K562 (cell line): Measurements from ENCODE around the gene PXN. TPM values are rescaled to one million over a fixed set of nuclear protein-coding genes. Genes with fewer than 3 reads are reported as not detected.

Source experiments
- ADNP ChIP-seq: fragments of 200-800 bp; sonication (Bioruptor generic); IDR thresholded peaks from 2 replicates; pipeline ENCODE4 v1.6.1; 2016; ENCODE audit warnings: missing genetic modification characterization, missing compliant biosample characterization
- FOXJ3 ChIP-seq: sonication (generic); formaldehyde crosslinking; IDR thresholded peaks from 2 replicates; pipeline ENCODE4 v1.4.0; 2020; ENCODE audit warnings: mild to moderate bottlenecking, missing genetic modification reagents
- HDAC8 ChIP-seq: fragments of 450-650 bp; IDR thresholded peaks from 2 replicates; pipeline ENCODE4 v1.6.1; 2016; ENCODE audit warnings: mild to moderate bottlenecking, missing genetic modification characterization, moderate library complexity, missing compliant biosample characterization
- HIVEP1 ChIP-seq: fragments of 250-450 bp; sonication (Bioruptor Pico); IDR thresholded peaks from 2 replicates; pipeline ENCODE4 v1.4.0; 2020; ENCODE audit warnings: mild to moderate bottlenecking
- MAZ ChIP-seq, 2 experiments: fragments of 450-650 bp in 1 of 2; sonication (generic) in 1 of 2; formaldehyde crosslinking; IDR thresholded peaks in 1 of 2; conservative IDR thresholded peaks in 1 of 2; 2 replicates each; pipeline versions ENCODE4 v1.4.0 to v1.5.0; 2020; ENCODE audit warnings: mild to moderate bottlenecking in 1 of 2, missing genetic modification reagents in 1 of 2
- MYC ChIP-seq, 2 experiments: fragments of 250-450 bp in 1 of 2; sonication (Bioruptor Pico) in 1 of 2; IDR thresholded peaks; 2 replicates each; pipeline versions ENCODE4 v1.5.1 to v1.6.1; 2012 to 2021; ENCODE audit warnings: low read depth in 2 of 2, borderline replicate concordance in 1 of 2, improper control_type of control experiment in 1 of 2, low read length in 1 of 2, mild to moderate bottlenecking in 1 of 2, moderate library complexity in 1 of 2
- PHTF2 ChIP-seq: fragments of 250-450 bp; sonication (Bioruptor Pico); IDR thresholded peaks from 2 replicates; pipeline ENCODE4 v1.5.0; 2021; ENCODE audit warnings: mild to moderate bottlenecking
- POLR2A ChIP-seq: fragments of 450-650 bp; conservative IDR thresholded peaks from 2 replicates; pipeline ENCODE4 v1.6.1; 2016
- TRIM28 ChIP-seq: fragments of 450-650 bp; IDR thresholded peaks from 2 replicates; pipeline ENCODE4 v1.6.1; 2017
- ZSCAN29 ChIP-seq: fragments of 450-650 bp; IDR thresholded peaks from 2 replicates; pipeline ENCODE4 v1.6.1; 2017
- polyA plus RNA-seq, 8 experiments: library from polyadenylated mRNA; depleted of rRNA in 4 of 8; stranded (reverse) in 5 of 8; unstranded in 3 of 8; fragments of >200 nt; fragmentation: Nextera tagmentation in 2 of 8; fragmentation: Illumina TruSeq in 1 of 8; extraction: Ambion mirVana in 2 of 8; extraction: Trizol in 1 of 8; gene quantifications; 2 replicates each; pipeline versions ENCODE4 v1.2.1 to v1.2.3, GENCODE V29; 2011 to 2014; ENCODE audit warnings: inconsistent platforms in 1 of 8, missing spikeins in 1 of 8
- total RNA-seq, 7 experiments: library from RNA; depleted of rRNA in 6 of 7; stranded (reverse); fragments of >200 nt in 6 of 7; fragmentation: Illumina TruSeq in 2 of 7; extraction: Trizol in 2 of 7; gene quantifications; 2 replicates each; pipeline versions ENCODE4 v1.2.1 to v1.2.3, GENCODE V29; 2011 to 2021; ENCODE audit warnings: low replicate concordance in 1 of 7
- TF ChIP-seq, protein P1 (sequence below): sonication (generic); formaldehyde crosslinking; IDR thresholded peaks from 2 replicates; pipeline ENCODE4 v1.8.1; 2023; ENCODE audit warnings: mild to moderate bottlenecking, missing genetic modification reagents
- TF ChIP-seq, protein P2 (sequence below): IDR thresholded peaks from 2 replicates; pipeline ENCODE4 v1.6.1; 2014; ENCODE audit warnings: antibody characterized with exemption
- TF ChIP-seq, protein P3 (sequence below): fragments of 450-650 bp; IDR thresholded peaks from 2 replicates; pipeline ENCODE4 v1.6.1; 2016; ENCODE audit warnings: borderline replicate concordance
- TF ChIP-seq, protein P4 (sequence below), 2 experiments: IDR thresholded peaks; 2 replicates each; pipeline ENCODE4 v1.6.1; 2012; ENCODE audit warnings: improper control_type of control experiment in 2 of 2, low read depth in 2 of 2, low read length in 2 of 2, borderline replicate concordance in 1 of 2
- TF ChIP-seq, protein P5 (sequence below): fragments of 250-450 bp; sonication (Bioruptor Pico); IDR thresholded peaks from 2 replicates; pipeline ENCODE4 v1.5.0; 2020; ENCODE audit warnings: mild to moderate bottlenecking
- TF ChIP-seq, protein P6 (sequence below): fragments of 250-450 bp; sonication (Bioruptor Pico); IDR thresholded peaks from 2 replicates; pipeline ENCODE4 v1.8.0; 2022; ENCODE audit warnings: inconsistent platforms, mild to moderate bottlenecking, moderate library complexity, borderline replicate concordance

Gene PXN
- total and polyA plus RNA-seq, 9 of the 15 experiments (the other 6 are each of a cell fraction or from before 2014, with no cell fraction given), result 4.0 to 74.1 (median 18.6) TPM

DNA sequence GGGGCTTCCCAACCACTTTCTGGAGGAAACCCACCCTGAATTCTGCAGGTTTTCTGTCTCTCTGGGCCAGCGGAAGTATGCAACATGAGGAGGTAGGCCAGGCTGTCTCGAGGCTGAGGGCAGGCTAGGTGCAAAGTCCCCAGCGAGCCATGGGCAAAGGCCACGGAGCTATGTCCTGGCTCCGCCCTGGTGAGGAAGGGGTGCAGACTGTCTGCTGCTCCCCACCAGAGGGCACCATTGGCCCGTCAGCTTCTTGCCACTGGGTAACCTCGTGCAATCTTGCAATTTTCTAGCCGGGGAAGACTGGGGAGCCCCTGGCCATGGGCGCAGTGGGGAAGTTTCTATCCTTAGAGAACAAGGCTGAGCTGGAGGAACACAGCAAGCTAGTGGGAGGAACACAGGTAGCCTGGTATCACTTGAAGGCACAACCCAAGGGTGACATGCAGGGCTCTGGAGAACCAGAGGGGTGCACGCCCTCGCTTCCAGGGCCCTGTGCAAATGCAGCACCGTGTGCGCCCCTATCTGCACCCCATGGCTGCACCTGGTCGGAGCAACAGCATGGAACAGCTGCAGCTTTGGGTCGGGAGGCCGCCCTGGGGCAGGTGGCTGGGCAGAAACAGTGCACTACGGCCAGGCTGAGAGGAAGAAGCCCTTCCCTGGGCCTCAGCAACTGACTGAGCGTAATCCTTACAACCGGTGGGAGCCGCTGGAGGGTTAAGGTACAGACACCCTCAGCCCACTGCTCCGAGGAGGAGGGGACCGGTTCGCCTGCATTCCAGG, 37.0 kb downstream of the PXN start (continued):
- TF ChIP-seq, protein P1, sequence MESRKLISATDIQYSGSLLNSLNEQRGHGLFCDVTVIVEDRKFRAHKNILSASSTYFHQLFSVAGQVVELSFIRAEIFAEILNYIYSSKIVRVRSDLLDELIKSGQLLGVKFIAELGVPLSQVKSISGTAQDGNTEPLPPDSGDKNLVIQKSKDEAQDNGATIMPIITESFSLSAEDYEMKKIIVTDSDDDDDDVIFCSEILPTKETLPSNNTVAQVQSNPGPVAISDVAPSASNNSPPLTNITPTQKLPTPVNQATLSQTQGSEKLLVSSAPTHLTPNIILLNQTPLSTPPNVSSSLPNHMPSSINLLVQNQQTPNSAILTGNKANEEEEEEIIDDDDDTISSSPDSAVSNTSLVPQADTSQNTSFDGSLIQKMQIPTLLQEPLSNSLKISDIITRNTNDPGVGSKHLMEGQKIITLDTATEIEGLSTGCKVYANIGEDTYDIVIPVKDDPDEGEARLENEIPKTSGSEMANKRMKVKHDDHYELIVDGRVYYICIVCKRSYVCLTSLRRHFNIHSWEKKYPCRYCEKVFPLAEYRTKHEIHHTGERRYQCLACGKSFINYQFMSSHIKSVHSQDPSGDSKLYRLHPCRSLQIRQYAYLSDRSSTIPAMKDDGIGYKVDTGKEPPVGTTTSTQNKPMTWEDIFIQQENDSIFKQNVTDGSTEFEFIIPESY, result peak; percentile 27; the same call in 1 of the 2 replicates
- TF ChIP-seq ZSCAN29 (no peak), MYC (IDR thresholded peaks at IDR 0.05; ENCODE audit: low read depth, low read length) (peak; percentile 92), MYC (CRISPR knock-in tag; IDR thresholded peaks at IDR 0.05; ENCODE audit: borderline replicate concordance, low read depth) (no peak), TRIM28 (0 out of 2 replicates have a peak, but pooled peaks have one; percentile 33), MAZ (CRISPR knock-in tag; conservative IDR thresholded peaks at IDR 0.05 in 1 of 2, IDR thresholded peaks at IDR 0.05 in 1 of 2) (peak; percentile 50 to 69), HIVEP1 (CRISPR knock-in tag) (0 out of 2 replicates have a peak, but pooled peaks have one; percentile 15), HDAC8 (tag) (no peak), PHTF2 (no peak), FOXJ3 (CRISPR knock-in tag) (no peak), ADNP (tag) (no peak), POLR2A (no peak)
- TF ChIP-seq, protein P2, sequence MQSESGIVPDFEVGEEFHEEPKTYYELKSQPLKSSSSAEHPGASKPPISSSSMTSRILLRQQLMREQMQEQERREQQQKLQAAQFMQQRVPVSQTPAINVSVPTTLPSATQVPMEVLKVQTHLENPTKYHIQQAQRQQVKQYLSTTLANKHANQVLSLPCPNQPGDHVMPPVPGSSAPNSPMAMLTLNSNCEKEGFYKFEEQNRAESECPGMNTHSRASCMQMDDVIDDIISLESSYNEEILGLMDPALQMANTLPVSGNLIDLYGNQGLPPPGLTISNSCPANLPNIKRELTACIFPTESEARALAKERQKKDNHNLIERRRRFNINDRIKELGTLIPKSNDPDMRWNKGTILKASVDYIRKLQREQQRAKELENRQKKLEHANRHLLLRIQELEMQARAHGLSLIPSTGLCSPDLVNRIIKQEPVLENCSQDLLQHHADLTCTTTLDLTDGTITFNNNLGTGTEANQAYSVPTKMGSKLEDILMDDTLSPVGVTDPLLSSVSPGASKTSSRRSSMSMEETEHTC, result no peak
- TF ChIP-seq, protein P3, sequence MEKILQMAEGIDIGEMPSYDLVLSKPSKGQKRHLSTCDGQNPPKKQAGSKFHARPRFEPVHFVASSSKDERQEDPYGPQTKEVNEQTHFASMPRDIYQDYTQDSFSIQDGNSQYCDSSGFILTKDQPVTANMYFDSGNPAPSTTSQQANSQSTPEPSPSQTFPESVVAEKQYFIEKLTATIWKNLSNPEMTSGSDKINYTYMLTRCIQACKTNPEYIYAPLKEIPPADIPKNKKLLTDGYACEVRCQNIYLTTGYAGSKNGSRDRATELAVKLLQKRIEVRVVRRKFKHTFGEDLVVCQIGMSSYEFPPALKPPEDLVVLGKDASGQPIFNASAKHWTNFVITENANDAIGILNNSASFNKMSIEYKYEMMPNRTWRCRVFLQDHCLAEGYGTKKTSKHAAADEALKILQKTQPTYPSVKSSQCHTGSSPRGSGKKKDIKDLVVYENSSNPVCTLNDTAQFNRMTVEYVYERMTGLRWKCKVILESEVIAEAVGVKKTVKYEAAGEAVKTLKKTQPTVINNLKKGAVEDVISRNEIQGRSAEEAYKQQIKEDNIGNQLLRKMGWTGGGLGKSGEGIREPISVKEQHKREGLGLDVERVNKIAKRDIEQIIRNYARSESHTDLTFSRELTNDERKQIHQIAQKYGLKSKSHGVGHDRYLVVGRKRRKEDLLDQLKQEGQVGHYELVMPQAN, result 0 out of 2 replicates have a peak, but pooled peaks have one; percentile 18
- TF ChIP-seq, protein P4, sequence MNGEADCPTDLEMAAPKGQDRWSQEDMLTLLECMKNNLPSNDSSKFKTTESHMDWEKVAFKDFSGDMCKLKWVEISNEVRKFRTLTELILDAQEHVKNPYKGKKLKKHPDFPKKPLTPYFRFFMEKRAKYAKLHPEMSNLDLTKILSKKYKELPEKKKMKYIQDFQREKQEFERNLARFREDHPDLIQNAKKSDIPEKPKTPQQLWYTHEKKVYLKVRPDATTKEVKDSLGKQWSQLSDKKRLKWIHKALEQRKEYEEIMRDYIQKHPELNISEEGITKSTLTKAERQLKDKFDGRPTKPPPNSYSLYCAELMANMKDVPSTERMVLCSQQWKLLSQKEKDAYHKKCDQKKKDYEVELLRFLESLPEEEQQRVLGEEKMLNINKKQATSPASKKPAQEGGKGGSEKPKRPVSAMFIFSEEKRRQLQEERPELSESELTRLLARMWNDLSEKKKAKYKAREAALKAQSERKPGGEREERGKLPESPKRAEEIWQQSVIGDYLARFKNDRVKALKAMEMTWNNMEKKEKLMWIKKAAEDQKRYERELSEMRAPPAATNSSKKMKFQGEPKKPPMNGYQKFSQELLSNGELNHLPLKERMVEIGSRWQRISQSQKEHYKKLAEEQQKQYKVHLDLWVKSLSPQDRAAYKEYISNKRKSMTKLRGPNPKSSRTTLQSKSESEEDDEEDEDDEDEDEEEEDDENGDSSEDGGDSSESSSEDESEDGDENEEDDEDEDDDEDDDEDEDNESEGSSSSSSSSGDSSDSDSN (IDR thresholded peaks at IDR 0.05; ENCODE audit: borderline replicate concordance in 1 of 2, low read depth in 2 of 2, low read length in 2 of 2), result peak in 1 of 2 experiments; percentile 56; a peak in 1 of 4 replicates
- TF ChIP-seq, protein P5, sequence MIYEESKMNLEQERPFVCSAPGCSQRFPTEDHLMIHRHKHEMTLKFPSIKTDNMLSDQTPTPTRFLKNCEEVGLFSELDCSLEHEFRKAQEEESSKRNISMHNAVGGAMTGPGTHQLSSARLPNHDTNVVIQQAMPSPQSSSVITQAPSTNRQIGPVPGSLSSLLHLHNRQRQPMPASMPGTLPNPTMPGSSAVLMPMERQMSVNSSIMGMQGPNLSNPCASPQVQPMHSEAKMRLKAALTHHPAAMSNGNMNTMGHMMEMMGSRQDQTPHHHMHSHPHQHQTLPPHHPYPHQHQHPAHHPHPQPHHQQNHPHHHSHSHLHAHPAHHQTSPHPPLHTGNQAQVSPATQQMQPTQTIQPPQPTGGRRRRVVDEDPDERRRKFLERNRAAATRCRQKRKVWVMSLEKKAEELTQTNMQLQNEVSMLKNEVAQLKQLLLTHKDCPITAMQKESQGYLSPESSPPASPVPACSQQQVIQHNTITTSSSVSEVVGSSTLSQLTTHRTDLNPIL (CRISPR knock-in tag), result no peak
- TF ChIP-seq, protein P6, sequence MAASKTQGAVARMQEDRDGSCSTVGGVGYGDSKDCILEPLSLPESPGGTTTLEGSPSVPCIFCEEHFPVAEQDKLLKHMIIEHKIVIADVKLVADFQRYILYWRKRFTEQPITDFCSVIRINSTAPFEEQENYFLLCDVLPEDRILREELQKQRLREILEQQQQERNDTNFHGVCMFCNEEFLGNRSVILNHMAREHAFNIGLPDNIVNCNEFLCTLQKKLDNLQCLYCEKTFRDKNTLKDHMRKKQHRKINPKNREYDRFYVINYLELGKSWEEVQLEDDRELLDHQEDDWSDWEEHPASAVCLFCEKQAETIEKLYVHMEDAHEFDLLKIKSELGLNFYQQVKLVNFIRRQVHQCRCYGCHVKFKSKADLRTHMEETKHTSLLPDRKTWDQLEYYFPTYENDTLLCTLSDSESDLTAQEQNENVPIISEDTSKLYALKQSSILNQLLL (CRISPR knock-in tag), result no peak
